Nephron progenitor cell (in vitro differentiated cells): ENCODE measurements around the gene HFE.

Source experiments
- DNase-seq: peaks from one replicate; pipeline ENCODE4 v3.0.0; 2021
- H3K27ac Mint-ChIP-seq: 2 replicates; pipeline ENCODE4 v1.8.0; 2021; ENCODE audit warnings: mild to moderate bottlenecking, moderate library complexity, mixed read lengths
- H3K27me3 Mint-ChIP-seq: 2 replicates; pipeline ENCODE4 v1.8.0; 2021; ENCODE audit warnings: mild to moderate bottlenecking, low read depth, mixed read lengths; ENCODE audit not compliant: poor library complexity
- H3K36me3 Mint-ChIP-seq: 2 replicates; pipeline ENCODE4 v1.8.0; 2021; ENCODE audit warnings: low read depth, mixed read lengths
- H3K4me1 Mint-ChIP-seq: 2 replicates; pipeline ENCODE4 v1.8.0; 2021; ENCODE audit warnings: mixed read lengths
- H3K4me3 Mint-ChIP-seq: 2 replicates; pipeline ENCODE4 v1.8.0; 2021; ENCODE audit warnings: mild to moderate bottlenecking, moderate library complexity, mixed read lengths
- H3K9me3 Mint-ChIP-seq: 2 replicates; pipeline ENCODE4 v1.8.0; 2021; ENCODE audit warnings: mild to moderate bottlenecking, moderate library complexity, mixed read lengths
- CTCF ChIP-seq: fragments of 200-600 bp; sonication (generic); IDR thresholded peaks from 2 replicates; pipeline ENCODE4 v1.5.0; 2021; ENCODE audit warnings: antibody characterized with exemption

The HFE gene

DNA sequence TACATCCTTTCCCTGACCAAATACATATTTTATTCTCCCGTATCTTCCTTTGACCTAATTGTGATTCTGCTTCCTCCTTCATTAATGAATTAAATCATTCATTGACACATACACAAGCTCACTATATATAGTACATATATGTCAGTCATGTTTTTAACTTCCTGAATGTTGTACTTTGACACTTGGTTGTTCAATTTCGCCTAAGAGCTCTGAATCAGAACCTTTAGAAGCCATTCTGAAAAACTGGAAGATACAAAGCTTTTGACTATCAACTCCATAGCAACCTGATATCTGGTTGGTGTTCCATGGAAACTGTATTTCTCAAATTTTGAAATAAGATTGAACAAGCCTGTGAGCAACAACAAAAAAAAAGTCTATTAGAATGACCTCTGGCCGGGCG, 27.3 kb upstream of the HFE start:
- peak overlapping the region; percentile 28 for H3K27ac Mint-ChIP-seq
- no peak for TF ChIP-seq CTCF
- peaks cover 30% of the 10 kb centered on the region for H3K4me1 Mint-ChIP-seq
- no peaks in the 10 kb centered on the region for H3K36me3 Mint-ChIP-seq
- no peaks in the 10 kb centered on the region for H3K9me3 Mint-ChIP-seq
- DNase-seq: no peak
- H3K4me3 Mint-ChIP-seq: no peak overlapping the region
- H3K27me3 Mint-ChIP-seq: no peaks in the 10 kb centered on the region

DNA sequence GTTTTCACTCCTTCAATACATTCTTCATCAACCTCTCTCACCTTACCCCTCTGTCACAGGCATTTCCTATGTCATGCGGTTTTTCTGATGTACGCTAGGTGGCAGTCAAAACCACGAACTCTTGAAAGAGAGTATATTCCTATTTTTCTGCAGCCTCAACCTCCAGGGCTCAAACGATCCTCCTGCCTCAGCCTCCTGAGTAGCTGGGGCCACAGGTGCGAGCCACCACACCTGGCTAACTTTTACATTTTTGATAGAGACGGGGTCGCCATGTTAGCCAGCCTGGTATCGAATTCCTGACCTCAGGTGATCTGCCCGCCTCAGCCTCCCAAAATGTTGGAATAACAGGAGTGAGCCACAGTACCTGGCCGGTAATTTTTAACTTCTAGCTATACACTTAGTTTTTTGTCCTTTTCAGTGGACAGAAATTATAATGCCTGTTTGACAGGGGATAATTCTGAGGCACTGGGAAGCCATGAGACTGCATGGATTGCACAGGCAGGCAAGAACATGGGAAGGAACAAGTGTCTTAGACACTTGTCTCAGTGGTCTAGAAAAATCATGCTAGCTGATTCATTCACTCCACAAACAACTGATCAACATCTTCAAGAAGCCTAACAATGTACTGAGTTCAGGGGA, 22.5 kb upstream of the HFE start:
- Mint-ChIP-seq H3K27ac (no peak overlapping the region), H3K36me3 (no peaks in the 10 kb centered on the region), H3K4me1 (peaks cover 19% of the 10 kb centered on the region), H3K4me3 (no peak overlapping the region), H3K27me3 (no peaks in the 10 kb centered on the region), H3K9me3 (no peaks in the 10 kb centered on the region)
- DNase-seq: no peak
- peak; percentile 71 for TF ChIP-seq CTCF

- no peak overlapping the region for H3K27ac Mint-ChIP-seq
- no peaks in the 10 kb centered on the region for H3K27me3 Mint-ChIP-seq
- H3K36me3 Mint-ChIP-seq: no peaks in the 10 kb centered on the region
- TF ChIP-seq CTCF: peak; percentile 84
- H3K4me3 Mint-ChIP-seq: no peak overlapping the region
- peak; percentile 44 for DNase-seq
- H3K9me3 Mint-ChIP-seq: no peaks in the 10 kb centered on the region
- peaks cover 18% of the 10 kb centered on the region for H3K4me1 Mint-ChIP-seq
These were observed 21.3 kb upstream of the HFE start for GRCh38 chr6:26065952-26066380.

DNA sequence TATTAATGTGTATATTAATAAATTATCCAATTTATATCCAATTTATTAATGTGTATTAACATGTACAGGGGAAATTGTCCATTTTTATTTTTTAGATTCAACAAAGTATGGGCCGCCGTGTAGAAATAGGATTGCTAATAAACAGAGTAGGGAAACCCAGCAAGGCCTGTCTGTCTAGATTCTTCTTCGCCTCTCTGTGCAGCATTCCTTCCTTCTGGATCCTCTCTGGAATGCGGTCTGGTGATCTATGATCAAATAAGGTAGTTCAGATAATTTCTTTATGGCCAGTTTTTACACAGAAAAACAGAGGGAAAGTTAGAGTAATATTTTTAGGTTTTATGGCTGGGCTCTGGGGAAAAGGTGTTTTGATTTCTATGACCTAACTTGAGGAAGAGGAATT, 19.9 kb upstream of the HFE start:
- peaks cover 23% of the 10 kb centered on the region for H3K4me1 Mint-ChIP-seq
- no peak overlapping the region for H3K4me3 Mint-ChIP-seq
- H3K36me3 Mint-ChIP-seq: no peaks in the 10 kb centered on the region
- no peak for TF ChIP-seq CTCF
- H3K27ac Mint-ChIP-seq: no peak overlapping the region
- H3K9me3 Mint-ChIP-seq: no peaks in the 10 kb centered on the region
- DNase-seq: no peak
- no peaks in the 10 kb centered on the region for H3K27me3 Mint-ChIP-seq

DNA sequence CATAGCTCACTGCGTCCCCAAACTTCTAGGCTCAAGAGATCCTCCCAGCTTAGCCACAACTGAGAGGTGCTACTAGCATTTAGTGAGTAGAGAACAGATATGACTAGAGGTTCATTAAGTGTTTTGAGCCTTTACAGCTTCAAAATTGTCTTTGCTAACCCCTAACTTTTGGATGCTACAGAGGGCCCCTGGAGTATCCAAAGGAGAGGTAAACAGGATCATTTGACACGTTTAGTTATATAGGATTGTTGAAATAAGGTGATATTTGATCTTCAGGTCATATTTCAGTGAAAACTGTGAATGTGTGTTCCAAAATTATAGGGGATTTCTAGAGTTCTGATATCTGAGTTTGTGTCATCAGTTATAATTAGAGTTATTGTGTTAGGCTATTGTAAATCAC, 19.2 kb upstream of the HFE start:
- Mint-ChIP-seq H3K36me3 (no peaks in the 10 kb centered on the region), H3K27ac (no peak overlapping the region), H3K9me3 (no peaks in the 10 kb centered on the region), H3K4me3 (no peak overlapping the region), H3K27me3 (no peaks in the 10 kb centered on the region), H3K4me1 (peaks cover 23% of the 10 kb centered on the region)
- no peak for DNase-seq
- no peak for TF ChIP-seq CTCF

GRCh38 chr6:26071135-26071534, 16.1 kb upstream of the HFE start:
- H3K27ac Mint-ChIP-seq: no peak overlapping the region
- no peak for TF ChIP-seq CTCF
- H3K4me3 Mint-ChIP-seq: no peak overlapping the region
- peaks cover 29% of the 10 kb centered on the region for H3K4me1 Mint-ChIP-seq
- no peaks in the 10 kb centered on the region for H3K27me3 Mint-ChIP-seq
- H3K9me3 Mint-ChIP-seq: no peaks in the 10 kb centered on the region
- DNase-seq: no peak
- no peaks in the 10 kb centered on the region for H3K36me3 Mint-ChIP-seq
